SIG-M5 (cell line): ENCODE measurements around the gene C6orf62.
"Not testable (repeated sequence)": the region's sequence is repeated elsewhere in the genome, so short reads cannot be mapped to it uniquely, and the experiment has no call there.

Experiments
- DNase-seq: peaks from one replicate; lab custom pipeline; 2025; lab: John Stamatoyannopoulos, UW

C6orf62 gene

DNA sequence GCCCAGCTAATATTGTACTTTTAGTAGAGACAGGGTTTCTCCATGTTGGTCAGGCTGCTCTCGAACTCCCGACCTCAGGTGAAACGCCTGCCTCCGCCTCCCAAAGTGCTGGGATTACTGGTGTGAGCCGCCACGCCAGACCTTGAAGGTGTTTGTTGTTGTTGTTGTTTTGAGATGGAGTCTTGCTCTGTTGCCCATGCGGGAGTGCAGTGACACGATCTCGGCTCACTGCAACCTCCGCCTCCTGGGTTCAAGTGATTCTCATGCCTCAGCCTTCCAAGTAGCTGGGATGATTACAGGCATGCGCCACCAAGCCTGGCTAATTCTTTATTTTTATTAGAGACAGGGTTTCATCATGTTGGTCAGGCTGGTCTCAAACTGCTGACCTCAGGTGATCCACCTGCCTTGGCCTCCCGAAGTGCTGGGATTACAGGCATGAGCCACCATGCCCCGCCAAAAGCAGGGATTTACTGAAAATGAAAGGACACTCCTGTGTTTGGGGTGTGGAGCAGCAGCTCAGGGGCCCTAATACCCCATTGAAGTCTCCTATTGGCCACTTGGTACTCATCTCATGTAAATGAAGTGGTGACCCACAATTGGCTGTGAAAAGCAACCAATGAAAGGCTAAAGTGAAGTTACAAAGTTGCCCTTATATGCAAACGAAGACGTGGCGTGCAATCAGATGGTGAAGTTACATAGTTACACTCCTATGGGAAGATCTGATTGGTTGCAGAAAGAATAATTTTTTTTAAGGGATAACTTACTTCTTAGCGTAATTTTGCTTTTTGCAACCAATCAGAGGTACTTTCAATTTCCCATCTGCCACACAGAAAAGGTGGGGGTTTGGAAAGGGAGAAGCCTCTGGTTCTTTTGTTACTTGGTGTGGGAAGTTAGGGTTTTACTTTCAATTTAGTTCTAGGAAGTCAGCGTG lies 50.6 kb downstream of the C6orf62 start:
- DNase-seq: not testable (repeated sequence)

DNA sequence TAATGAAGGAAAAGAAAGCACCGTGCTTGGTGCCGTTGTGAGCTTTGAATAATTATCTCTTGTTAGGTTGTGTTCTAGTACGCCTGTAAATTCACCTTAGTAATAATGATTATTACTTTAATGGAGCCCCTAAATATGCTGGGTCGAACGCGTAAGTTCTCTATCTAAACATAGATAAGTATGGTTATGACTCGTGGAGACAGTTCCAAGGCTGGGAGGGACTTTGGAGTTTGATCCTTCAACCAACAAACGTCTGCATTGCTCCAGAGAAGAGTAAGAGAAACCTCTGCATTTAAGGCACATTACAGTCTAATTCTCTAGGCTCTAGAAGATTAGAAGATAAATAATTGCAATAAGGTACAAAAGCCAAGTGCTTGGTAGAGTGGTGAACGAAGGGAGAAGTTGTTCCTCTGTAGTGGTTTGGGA lies 51.6 kb downstream of the C6orf62 start:
- no peak for DNase-seq

GRCh38 chr6:24666641-24667377 lies 52.1 kb downstream of the C6orf62 start, which contains the start of the genes ACOT13 and TDP2:
TSS of gene ACOT13 (plus strand) at chr6:24667077. CDS start at chr6:24667264, 187 bp downstream.
TSS of gene TDP2 (minus strand) at chr6:24666899. CDS start at chr6:24666862, 37 bp downstream.
- peak; percentile 31 for DNase-seq

DNA sequence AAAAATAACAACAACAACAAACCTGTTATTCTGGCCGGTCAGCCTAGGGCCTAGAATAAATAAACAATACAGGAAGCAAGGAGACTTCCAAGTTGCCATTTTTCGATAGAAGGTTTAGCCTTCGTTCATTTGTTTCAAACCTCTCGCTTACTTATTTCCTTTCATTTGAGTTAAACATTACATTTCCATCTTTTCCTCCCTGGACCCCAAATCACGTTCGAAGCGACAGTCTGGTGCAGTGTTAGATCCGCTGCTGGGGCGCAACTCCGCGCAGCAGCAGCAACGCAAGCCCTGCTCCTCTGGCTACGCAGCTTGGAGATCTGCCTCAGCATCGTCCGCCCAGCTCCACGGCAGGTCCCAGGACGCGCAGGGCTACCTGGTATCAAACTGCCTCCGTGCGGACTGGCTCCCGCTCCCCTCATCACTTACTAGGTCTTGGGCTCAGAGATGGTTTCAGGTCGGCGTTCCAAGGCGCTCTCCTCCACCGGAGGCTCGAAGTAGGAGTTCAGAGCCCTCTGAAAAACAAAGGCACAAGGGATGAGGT lies 52.8 kb downstream of the C6orf62 start:
- DNase-seq: no peak

- DNase-seq: no peak
Measured at GRCh38 chr6:24664046-24664987, 54.6 kb downstream of the C6orf62 start.

DNA sequence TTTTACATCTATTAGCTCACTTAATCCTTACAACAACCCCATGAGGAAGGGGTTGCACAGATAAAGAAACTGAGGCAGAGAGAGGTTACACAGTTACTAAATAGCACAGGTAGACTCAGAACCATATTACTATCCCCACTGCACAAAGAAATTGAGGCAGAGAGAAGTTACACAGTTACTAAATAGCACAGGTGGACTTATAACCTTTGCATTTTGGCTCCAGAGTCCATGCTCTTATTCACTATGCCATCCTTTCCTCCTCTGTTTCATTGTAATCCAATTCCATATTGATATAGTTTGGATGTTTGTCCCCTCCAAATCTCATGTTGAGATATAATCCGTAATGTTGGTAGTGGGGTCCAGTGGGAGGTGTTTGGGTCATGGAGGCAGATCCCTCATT lies 55.8 kb downstream of the C6orf62 start:
- DNase-seq: no peak

GRCh38 chr6:24662236-24662635 lies 56.7 kb downstream of the C6orf62 start:
- DNase-seq: no peak

DNA sequence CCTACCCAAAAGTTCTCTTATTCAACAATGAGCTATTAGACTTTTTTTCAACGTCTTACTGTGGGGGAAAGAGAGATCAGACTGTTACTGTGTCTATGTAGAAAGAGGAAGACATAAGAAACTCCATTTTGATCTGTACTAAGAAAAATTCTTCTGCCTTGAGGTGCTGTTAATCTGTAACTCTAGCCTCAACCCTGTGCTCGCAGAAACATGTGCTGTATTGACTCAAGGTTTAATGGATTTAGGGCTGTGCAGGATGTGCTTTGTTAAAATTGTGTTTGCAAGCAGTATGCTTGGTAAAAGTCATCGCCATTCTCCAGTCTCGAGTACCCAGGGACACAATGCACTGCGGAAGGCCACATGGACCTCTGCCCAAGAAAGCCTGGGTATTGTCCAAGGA lies 57.2 kb downstream of the C6orf62 start:
- DNase-seq: not testable (repeated sequence)

DNA sequence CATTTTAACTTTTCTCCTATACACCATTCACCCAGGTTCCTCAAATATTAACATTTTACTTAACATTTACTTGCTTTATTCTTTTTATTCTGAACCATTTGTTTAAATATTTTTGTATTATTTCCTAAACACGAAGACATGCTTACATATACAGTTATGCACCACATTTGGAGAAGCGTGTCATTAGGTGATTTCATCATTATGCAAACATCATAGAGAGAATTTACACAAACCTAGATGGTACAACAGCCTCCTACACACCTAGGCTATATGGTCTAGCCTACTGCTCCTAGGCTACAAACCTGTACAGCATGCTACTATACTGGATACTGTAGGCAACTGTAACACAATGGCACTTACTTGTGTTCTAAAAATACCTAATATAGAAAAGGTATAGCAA lies 58.8 kb downstream of the C6orf62 start:
- DNase-seq: no peak

GRCh38 chr6:24659561-24659960 lies 59.4 kb downstream of the C6orf62 start:
- DNase-seq: no peak

DNA sequence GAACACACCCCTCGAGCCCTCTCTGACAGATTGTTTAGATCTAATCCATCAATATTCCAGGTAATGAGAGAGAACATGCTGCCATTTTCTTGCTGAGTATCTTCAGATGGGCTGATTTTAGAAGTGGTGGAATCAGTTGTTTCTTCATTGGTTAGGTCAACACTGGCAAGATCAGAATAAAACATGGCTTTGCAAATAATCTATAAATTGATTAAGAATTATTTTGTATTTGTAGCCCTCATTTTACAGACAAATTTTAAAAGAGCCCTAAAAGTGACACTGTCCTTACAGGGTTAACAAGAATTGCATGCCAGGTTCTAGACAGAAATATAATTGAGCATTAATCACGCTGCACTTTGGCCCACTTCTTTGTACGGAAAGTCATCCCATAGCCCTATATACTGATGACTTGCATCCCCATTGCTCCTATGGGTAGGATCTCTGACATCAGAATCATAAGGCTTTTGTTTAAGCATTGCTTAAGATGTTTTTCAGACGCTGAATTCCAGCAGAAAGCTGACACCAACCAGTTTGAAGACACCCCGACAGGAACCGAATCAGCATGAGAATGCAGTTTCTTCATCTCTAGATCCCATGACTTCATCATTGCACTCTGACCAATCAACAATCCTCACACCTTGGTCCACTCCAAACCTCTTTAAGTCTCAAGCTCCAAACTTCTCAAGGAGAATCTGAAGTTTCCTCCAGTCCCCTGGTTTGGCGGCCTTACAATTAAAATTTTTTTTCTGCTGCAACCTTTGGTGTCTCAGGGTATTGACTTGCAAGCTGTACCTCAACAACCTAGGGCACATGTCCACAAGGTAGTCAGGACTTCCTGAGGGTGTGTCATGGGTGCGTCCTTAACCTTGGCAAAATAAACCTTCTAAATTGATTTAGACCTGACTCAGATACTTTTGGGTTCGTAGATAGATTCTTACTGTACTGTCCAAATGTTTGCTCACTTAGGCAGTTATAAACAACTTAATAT lies 60.1 kb downstream of the C6orf62 start:
- DNase-seq: no peak

GRCh38 chr6:24655215-24655614 lies 63.7 kb downstream of the C6orf62 start:
- no peak for DNase-seq
